ENCODE measurements around the gene TRIM67. TPM values are rescaled to one million over a fixed set of nuclear protein-coding genes. Genes with fewer than 3 reads are reported as not detected.

Gene TRIM67
- total RNA-seq, 1 experiment from 2014 or later, result not detected

- intact Hi-C loops (cut with micrococcal nuclease), result no loop called here
- no peak overlapping the region for H3K4me2 ChIP-seq (ENCODE audit: low read length)
- H2AFZ ChIP-seq (ENCODE audit: low read length), result no peak overlapping the region
- H3K9ac ChIP-seq (ENCODE audit: low read length), result no peak overlapping the region
- H3K27me3 ChIP-seq (ENCODE audit: low read length), result peaks cover 81% of the 10 kb centered on the region
- BruUV-seq (replicated peaks), result no TSS peak
- H3K36me3 ChIP-seq (ENCODE audit: low read depth, low read length), result no peaks in the 10 kb centered on the region
- ATAC-seq, result no peak
- no peak overlapping the region for H3K4me3 ChIP-seq (ENCODE audit: low read length)
- H3K9me2 ChIP-seq (replicated peaks; ENCODE audit: low read length), result no peaks in the 10 kb centered on the region
- TF ChIP-seq EZH2phosphoT487 (IDR thresholded peaks at IDR 0.05; ENCODE audit: borderline replicate concordance, low read length) (no peak), EZH2 (IDR thresholded peaks at IDR 0.05; ENCODE audit: low read length, unreplicated experiment) (no peak), CTCF (conservative IDR thresholded peaks at IDR 0.05; ENCODE audit: low read depth, low read length) (no peak)
- POLR2A ChIA-PET (ENCODE audit: unreplicated experiment), result no interaction called here
- no peaks in the 10 kb centered on the region for H3K4me1 ChIP-seq (ENCODE audit: insufficient read depth, low read length)
- no peak overlapping the region for H3K27ac ChIP-seq (ENCODE audit: low read length)
- H3F3A ChIP-seq (ENCODE audit: low read length, unreplicated experiment), result no peaks in the 10 kb centered on the region
- H3K79me2 ChIP-seq (ENCODE audit: low read length), result no peaks in the 10 kb centered on the region
- DNase-seq, result no peak
- H3K9me3 ChIP-seq (ENCODE audit: low read length), result no peaks in the 10 kb centered on the region
- H4K20me1 ChIP-seq (ENCODE audit: low read length), result no peaks in the 10 kb centered on the region
- CTCF ChIA-PET, result no interaction called here
Measured at GRCh38 chr1:231159202-231159962, 2.5 kb upstream of the TRIM67 start.

- ChIA-PET CTCF (no interaction called here), POLR2A (ENCODE audit: unreplicated experiment) (no interaction called here)
- TF ChIP-seq EZH2 (IDR thresholded peaks at IDR 0.05; ENCODE audit: low read length, unreplicated experiment) (no peak), EZH2phosphoT487 (IDR thresholded peaks at IDR 0.05; ENCODE audit: borderline replicate concordance, low read length) (no peak), CTCF (conservative IDR thresholded peaks at IDR 0.05; ENCODE audit: low read depth, low read length) (no peak)
- Histone ChIP-seq H3F3A (ENCODE audit: low read length, unreplicated experiment) (no peaks in the 10 kb centered on the region), H3K9me3 (ENCODE audit: low read length) (no peaks in the 10 kb centered on the region), H3K9ac (ENCODE audit: low read length) (no peak overlapping the region), H3K9me2 (replicated peaks; ENCODE audit: low read length) (no peaks in the 10 kb centered on the region), H3K36me3 (ENCODE audit: low read depth, low read length) (no peaks in the 10 kb centered on the region), H3K4me1 (ENCODE audit: insufficient read depth, low read length) (no peaks in the 10 kb centered on the region), H3K27me3 (ENCODE audit: low read length) (peaks cover 75% of the 10 kb centered on the region), H4K20me1 (ENCODE audit: low read length) (no peaks in the 10 kb centered on the region), H3K27ac (ENCODE audit: low read length) (no peak overlapping the region), H3K4me2 (ENCODE audit: low read length) (no peak overlapping the region), H3K79me2 (ENCODE audit: low read length) (no peaks in the 10 kb centered on the region), H3K4me3 (ENCODE audit: low read length) (no peak overlapping the region), H2AFZ (ENCODE audit: low read length) (no peak overlapping the region)
- no TSS peak for BruUV-seq (replicated peaks)
- ATAC-seq, result no peak
- intact Hi-C loops (cut with micrococcal nuclease), result no loop called here
- DNase-seq, result no peak
Measured at GRCh38 chr1:231159963-231160761, 1.7 kb upstream of the TRIM67 start.
